SKM-1 treated with dmso at 0.1 percent for 144 hours (cell line): Measurements from ENCODE around the gene FGF19.

Experiments used
- DNase-seq: peaks from one replicate; lab custom pipeline; 2025; ENCODE audit not compliant: unreplicated experiment; lab: John Stamatoyannopoulos, UW

FGF19 gene

DNA sequence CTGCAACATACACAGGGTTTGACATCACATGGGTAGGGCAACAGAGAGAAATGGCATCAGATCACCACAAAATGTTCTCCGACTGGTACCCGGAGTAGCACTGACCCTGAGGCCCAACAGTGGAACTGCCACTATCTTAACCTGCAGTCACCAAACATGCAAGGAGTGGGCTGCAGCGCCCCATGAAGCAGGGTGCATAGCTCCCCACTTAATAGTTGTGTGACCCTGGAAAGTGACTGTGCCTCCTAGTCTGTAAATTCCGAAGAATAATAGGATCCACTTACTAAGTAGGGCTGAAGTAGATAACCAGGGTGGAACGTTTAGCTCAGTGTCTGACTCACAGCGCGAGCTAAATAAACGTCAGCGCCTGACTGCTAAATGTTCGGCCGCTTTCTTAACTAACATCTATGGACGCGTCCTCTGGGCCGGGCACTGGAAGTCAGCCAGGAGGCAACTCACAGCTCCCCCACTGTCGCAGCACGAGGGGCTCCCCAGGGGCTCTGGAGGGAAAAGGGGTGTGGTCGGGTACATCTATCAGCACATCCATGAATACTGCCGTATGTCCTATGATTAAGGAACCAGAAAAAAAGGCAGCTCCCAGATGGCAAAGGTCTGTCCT, 29.4 kb downstream of the FGF19 start:
- DNase-seq = no peak

- no peak for DNase-seq
Observed at GRCh38 chr11:69671734-69672465, 31.9 kb downstream of the FGF19 start.

GRCh38 chr11:69670158-69670845, 33.5 kb downstream of the FGF19 start:
- DNase-seq = peak; percentile 49

DNA sequence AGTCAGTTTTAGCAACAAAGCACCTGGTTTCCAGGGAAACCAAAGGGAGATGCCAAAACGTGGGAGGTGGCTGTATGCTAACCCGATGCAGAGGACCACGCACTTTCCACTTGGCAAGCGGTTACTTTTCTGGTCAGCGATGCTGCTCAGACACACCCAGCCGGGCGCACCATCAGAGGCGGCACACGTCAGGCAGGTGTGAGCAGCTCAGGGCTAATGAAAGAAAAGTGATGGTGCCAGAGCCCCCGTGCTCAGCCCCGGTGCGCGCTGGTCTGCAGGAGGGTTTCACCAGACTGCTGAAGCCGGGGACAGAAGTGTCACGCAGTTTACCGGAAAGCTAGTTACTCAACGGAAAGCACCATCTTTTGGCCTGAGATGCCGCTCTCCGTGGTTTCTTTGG, 34.3 kb downstream of the FGF19 start:
- no peak for DNase-seq

- no peak for DNase-seq
Observed at GRCh38 chr11:69667619-69668604, 35.9 kb downstream of the FGF19 start.

- no peak for DNase-seq
Observed at GRCh38 chr11:69666752-69667536, 36.9 kb downstream of the FGF19 start.

- no peak for DNase-seq
Observed at GRCh38 chr11:69666261-69666660, 37.6 kb downstream of the FGF19 start.

DNA sequence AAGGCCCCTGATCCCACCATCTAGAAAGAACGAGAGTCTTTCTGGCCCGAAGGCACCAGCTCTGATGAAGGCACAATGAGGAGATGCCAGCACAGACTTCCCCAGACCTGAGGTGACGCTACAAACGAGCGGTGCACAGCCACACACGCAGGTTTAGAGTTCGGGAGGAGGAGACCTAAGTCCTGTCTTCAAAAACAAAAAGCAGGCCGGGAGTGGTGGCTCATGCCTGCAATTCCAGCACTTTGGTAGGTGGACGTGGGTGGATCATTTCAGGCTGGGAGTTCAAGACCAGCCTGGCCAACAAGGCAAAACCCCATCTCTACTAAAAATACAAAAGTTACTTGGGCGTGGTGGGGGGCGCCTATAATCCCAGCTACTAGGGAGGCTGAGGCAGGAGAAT, 38.2 kb downstream of the FGF19 start:
- no peak for DNase-seq

DNA sequence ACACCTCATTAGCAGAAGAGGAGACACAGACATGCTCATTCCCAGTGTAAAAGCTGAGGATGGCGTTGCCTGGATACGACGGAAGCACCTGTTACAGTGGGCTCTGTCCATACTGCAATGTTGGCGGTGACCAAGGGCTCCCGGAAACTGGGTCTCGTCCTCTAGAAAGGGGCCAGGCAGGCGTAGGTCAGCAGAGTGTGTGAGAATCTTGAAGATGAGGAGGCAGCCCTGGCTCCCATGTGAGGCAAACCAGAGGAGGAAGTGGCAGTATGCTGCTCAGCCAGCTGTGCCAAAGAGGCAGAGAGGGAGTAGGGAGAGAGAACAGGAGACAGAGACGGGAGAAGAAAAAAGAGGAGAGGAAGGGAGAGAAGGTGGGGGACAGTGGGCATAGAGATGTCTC, 38.9 kb downstream of the FGF19 start:
- no peak for DNase-seq

DNA sequence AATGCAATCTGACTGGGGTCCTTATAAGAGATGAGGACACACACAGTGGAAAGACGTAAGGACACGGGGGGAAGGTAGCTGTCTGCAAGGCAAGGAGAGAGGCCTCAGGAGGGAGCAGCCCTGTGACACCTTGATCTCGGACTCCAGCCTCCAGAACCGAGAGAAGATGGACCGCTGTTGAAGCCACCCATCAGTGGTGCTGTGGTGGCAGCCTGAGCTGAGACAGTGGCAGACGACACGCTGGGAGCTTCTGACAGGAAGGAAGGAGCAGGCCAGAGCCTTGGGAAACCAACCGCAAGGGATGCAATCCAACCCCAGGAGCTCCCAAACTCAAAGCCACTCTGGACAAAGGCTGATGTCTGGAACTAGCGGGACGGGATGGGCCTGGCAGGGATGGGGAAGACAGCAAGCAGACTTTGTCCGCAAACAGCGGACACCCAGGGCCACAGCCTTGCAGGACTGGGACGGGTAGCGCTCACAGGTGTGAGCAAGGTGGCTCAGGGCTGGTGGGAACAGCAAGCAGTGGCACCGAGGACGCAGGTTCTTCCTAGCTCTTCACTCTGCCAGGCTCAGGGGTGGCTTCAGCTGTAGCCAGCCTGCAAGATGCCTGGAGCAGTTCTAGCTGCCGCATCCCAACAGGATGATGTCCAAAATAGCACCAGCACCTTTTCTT, 39.6 kb downstream of the FGF19 start:
- DNase-seq = no peak

DNA sequence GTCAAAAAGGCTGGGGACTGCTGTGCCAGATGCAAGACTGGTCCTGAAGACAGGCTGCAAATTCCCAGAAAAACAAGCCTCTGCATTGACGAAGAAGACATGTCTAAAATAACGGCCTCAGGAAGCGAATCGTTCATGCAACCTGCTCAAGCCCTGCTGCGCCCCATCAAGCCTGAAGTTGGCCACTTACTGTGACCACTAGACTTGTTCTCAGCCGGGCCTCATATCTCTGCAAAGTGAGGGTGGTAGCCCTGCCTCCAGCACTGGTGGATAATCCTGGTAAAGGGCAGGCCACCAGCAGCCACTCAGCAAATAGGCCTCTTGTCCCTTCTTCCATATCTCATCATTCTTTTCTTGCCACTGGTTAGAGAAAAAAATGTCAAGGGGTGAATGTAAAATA, 40.5 kb downstream of the FGF19 start:
- no peak for DNase-seq

DNA sequence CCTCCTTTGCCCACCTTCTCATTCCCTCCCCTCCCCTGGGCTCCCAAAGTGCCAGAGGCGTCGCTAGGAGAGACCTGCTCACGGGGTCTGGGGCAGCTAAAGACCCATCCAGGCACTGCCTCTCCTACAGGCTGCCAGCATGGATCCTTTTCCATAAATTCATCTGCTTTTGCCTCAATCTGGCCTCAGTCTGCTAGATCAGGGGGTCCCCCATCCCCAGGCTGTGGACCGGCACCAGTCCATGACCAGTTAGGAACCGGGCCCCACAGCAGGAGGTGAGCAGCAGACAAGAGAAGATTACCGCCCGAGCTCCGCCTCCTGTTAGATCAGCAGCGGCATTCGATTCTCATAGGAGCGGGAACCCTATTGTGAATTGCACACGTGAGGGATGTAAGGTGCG, 41.0 kb downstream of the FGF19 start:
- no peak for DNase-seq

- DNase-seq = no peak
Observed at GRCh38 chr11:69662021-69662698, 41.7 kb downstream of the FGF19 start.

DNA sequence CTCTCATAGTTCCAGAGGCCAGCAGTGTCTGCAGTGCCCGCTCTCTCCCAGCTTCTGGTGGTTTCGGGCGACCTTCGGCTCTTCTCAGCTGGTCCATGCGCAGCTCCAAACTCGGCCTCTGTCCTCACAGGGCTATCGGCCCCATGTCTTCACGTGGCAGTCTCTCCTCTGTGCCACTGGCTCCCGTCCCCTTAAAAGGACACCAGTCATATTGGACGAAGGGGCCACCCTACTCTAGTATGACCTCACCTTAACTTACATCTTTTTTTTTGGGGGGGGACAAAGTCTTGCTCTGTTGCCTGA, 42.5 kb downstream of the FGF19 start:
- DNase-seq = no peak

- DNase-seq = no peak
Observed at GRCh38 chr11:69660001-69660500, 43.8 kb downstream of the FGF19 start.

- no peak for DNase-seq
Observed at GRCh38 chr11:69659591-69659990, 44.2 kb downstream of the FGF19 start.

DNA sequence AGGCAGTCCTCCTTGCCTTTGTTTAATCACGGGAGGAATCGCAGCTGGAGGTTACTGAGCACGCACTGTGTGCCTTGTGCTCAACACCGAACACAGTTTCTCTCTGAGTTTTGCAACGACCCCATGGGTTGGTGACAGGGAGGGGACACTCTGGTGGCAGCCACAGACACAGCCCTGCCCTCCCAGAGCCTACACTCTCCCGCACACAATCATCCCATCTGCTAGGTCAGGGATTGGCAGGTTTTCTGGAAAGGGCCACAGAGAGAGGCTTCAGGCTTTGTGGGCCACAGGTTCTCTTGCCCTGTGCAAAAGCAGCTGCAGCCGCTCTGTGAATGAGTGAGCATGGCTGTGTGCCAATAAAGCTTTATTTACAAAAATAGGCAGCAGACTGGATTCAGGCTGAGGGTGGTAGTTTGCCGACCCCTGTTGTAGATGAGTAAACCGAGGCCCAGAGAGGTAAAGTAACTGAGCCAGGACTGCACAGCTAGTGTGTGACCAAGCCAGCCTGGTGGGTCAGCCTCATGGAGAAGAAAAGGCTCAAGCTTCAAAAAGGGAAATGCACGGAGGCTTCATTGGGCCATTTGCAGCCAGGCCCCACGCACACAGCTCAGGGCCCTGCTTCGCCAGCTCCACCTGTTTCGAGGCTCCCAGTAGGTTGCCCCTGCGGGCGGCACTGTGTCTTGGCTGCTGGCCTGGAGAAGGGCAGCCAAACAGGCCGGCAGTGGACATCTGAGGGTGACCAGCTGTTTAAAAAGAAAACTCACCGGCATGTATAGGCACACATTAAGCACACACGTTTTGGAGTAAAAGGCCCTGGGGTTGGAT, 45.0 kb downstream of the FGF19 start:
- no peak for DNase-seq

DNA sequence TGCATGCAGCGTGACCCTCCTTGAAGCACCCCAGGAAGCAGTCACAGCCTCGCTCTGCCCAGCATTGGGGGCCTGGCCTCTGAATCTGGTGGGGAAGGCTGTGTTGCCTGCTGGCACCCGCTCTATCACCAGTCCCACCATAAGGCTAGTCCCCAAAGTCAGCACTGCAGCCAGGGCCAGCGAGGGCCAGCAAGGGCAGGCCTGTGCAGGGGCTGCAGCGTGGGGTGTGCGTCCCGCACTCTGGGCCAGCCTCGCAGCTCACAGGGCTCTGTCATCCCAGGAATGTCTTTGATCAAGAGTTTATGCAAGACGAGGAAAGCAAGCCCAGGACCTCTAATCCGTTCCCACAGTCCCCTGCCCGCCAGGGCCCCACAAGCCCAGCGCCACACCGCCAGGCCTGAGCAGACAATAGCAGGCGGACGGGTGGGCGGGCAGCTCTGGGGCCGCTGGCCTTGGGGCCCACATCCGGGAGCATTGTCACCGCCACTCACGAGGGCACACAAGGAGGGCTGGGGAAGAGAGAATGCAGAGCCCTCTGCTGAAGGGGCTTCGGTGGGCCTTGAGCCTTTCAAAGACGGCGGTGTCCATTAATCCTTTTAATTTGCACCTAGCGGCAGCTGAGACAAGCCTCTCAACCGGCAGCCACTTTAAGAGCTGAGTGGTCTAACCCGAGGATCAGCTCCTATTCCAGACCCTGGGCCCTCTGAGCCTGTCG, 45.8 kb downstream of the FGF19 start:
- DNase-seq = no peak
